Fibroblast of villous mesenchyme (primary cell): ENCODE data around the gene F11R. TPM values are rescaled to one million over a fixed set of nuclear protein-coding genes. Genes with fewer than 3 reads are reported as not detected.

Source experiments
- DNase-seq: peaks from one replicate; pipeline ENCODE4 v3.0.0-alpha.2; 2010; ENCODE audit warnings: low read depth
- H3K4me3 ChIP-seq: 2 replicates; pipeline ENCODE4 v1.5.1; 2011; ENCODE audit warnings: low read depth, mild to moderate bottlenecking, low read length
- total RNA-seq: library from RNA; depleted of rRNA; stranded (reverse); fragments of >200 nt; gene quantifications from 2 replicates; pipeline ENCODE4 v1.2.3, GENCODE V29; 2012
- TF ChIP-seq, protein P1 (sequence below): IDR thresholded peaks from 2 replicates; pipeline ENCODE4 v1.5.1; 2012; ENCODE audit warnings: low read depth, mild to moderate bottlenecking, low read length; ENCODE audit not compliant: insufficient read depth

F11R gene
- total RNA-seq, 1 donor = 5.6 TPM

DNA sequence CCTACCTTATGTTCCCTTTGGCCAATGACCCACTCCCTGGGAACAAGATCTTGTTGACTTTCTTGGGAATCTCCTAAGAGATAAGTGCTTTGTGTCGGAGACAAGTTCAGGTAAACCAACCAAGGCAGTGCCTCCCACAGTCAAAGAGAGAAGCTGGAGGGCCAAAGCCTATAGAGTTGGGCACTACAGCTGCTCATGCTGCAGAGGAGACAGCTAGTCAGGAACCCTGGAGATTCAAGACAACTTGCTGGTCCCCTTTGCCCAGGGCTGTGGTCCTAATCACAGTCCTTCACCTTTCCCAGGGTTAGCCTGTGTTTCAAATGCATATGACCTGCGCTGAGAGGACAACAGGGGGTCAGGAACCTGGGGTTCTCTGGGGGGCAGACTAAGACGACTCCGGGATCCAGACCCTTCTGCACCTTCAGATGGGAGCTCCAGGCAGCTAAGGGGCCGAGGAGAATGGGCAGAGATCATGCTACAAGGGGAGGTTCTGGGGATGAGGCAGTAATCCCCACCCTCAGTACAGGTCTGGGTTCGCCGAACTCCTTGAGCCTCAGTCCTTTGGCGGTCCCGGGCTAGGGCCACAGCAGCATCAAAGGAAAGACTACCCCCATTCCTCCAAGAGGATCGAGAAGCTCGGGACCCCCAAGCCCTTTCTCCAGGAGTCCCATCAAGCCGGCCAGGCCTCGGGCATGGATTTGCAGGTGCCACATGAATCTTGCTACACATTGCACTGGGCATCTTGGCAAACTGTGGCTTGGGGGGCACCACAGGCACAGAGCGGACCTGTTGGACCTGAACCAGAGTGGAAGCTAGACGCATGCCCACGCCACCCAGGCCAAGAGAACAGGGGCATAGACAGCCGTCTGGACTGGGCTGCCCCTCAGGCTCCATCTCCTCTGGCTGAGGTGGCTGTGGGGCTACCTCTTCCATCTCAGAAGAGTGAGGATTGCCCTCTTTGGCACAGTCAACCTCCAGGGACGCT, 26.8 kb upstream of the F11R start:
- TF ChIP-seq, protein P1, sequence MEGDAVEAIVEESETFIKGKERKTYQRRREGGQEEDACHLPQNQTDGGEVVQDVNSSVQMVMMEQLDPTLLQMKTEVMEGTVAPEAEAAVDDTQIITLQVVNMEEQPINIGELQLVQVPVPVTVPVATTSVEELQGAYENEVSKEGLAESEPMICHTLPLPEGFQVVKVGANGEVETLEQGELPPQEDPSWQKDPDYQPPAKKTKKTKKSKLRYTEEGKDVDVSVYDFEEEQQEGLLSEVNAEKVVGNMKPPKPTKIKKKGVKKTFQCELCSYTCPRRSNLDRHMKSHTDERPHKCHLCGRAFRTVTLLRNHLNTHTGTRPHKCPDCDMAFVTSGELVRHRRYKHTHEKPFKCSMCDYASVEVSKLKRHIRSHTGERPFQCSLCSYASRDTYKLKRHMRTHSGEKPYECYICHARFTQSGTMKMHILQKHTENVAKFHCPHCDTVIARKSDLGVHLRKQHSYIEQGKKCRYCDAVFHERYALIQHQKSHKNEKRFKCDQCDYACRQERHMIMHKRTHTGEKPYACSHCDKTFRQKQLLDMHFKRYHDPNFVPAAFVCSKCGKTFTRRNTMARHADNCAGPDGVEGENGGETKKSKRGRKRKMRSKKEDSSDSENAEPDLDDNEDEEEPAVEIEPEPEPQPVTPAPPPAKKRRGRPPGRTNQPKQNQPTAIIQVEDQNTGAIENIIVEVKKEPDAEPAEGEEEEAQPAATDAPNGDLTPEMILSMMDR = no peak
- H3K4me3 ChIP-seq = no peak overlapping the region
- no peak for DNase-seq

DNA sequence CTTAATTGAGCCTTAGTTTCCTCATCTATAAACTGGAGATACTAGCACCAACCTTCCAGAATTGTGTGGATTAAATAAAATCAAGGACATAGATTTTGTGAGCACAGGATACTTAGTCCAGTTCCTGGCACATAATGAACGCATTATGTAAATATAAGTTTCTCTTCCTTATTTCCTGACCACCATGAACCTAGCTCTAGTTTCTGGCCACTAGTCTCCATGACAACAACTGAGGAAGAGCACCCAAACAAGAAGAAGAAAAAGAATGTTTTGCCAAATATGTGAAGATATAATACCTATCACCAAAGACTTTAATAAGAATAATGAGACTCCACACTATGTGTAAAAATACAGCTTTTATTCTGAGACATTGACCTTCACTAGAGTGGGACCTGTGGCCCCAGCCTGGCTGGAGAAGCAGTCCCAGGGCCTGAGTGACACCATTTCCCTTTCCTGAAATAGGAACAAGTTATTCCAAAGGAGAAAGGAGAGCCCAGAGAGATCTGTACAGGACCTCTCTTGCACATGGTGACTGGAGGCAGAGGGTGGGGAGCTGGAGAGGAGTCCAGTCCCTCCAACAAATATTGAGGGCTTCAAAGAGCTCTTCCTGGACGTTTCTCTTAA, 25.8 kb upstream of the F11R start:
- TF ChIP-seq, protein P1 = no peak
- DNase-seq = no peak
- peak overlapping the region; percentile 96 for H3K4me3 ChIP-seq

DNA sequence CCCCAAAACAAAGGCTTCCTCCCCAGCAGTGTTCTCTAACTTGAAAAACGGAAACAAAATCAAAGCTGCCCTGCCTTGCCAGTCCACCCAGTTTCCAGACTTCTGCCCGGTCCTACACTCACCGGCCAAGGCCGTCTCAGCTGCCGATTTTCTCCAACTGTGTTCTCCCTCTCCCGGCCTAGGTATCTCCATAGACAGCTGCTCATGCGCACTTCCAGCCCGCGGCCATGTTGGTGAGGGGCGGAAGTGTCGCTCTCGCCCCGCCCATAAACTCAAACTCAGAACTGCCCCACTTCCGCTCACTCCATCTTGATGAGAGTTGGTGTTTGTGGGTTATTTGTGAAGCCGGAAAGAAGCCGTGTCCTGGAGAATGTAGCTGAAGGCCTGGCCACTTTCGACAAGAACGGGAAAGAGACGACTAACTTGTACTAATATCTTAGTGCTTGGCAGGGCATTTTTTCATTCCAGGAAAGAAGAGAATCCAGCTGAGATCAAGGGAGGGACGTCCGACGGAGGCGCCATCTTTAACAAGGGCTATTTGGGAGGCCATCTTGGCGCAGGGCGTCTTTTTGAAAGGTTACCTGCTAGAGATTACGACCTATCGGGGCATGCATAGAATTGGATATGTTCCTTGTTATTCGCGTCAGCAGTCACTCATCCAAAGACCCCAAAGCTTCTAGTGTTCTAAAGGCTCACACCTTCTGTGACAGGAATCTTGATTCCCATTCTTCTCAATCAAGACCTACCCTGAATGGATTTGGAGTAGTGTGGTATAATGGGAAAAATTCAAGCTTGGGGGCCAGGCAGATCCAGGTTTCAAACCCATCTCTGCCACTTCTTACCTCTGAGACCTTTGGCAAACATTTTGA, 25.0 kb upstream of the F11R start, which contains the start of gene USF1:
Gene USF1 (minus strand): TSS at position 242 of the 869 bp plus-strand sequence. CDS start 2,702 bp downstream, outside the sequence.
- TF ChIP-seq, protein P1 = no peak
- peak; percentile 97 for DNase-seq
- H3K4me3 ChIP-seq = peak within 1 kb of the TSS; percentile 96

DNA sequence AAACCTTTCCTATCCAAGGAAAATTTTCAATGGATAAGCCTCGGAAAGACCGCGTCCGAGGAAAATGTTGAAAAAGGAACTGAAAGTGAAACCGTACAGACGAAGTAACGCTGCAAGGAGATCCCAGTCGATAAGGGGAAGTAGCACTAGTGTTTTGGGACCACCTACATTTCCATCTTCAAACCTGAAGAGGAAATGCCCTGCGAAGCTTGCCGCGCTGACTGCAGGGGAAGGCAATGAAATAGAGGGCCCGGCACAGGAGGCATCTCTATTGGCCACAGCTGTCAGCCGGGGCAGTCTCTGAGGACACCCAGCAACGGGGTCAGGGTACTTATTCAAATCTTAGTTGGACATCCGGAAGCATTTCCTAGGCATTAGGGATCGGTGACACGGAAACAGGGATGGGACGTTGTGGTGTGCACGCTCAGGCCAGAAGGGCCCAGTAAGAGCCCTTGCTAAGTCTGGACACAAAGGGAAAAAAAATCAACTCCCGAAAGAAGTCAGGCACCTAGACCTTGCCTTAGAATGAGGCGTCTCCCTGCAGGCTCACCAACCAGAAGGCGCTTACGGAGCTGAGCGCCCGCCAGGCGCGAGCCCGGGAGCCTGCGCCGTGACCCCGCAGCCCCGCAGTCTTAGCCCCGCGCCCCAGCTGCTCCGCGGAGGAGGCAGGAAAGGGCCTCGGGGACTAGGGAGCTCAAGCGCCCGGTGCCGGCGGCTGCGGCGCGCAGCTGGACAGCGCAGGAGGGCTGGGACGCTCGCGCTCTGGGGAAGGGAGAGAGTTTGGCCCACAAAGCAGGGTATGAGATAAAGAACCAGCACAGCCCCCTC, 24.2 kb upstream of the F11R start:
- TF ChIP-seq, protein P1 = no peak
- peak overlapping the region; percentile 96 for H3K4me3 ChIP-seq
- DNase-seq = peak; percentile 78

DNA sequence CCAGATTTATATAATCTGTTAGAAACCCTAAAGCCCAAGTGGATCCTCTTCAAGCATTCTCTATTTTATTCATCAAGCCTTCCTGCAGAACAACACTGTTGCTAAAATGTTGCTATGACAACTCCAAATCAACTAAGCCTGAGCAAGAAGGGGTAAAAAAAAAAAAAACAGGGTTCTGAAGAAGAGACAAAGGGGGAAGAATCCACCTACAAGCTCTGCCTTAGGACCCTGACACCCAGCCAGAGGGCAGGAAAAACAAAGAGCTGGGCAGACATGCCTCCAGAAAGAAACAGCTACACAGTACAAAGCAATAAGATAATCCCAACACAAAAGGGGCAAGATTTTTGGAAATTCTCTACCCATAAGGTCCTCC, 23.6 kb upstream of the F11R start:
- peak overlapping the region; percentile 96 for H3K4me3 ChIP-seq
- TF ChIP-seq, protein P1 = no peak
- no peak for DNase-seq
